ENCODE measurements around the gene GASK1A.
"Not testable (repeated sequence)": the region's sequence is repeated elsewhere in the genome, so short reads cannot be mapped to it uniquely, and the experiment has no call there.

GASK1A gene

DNA sequence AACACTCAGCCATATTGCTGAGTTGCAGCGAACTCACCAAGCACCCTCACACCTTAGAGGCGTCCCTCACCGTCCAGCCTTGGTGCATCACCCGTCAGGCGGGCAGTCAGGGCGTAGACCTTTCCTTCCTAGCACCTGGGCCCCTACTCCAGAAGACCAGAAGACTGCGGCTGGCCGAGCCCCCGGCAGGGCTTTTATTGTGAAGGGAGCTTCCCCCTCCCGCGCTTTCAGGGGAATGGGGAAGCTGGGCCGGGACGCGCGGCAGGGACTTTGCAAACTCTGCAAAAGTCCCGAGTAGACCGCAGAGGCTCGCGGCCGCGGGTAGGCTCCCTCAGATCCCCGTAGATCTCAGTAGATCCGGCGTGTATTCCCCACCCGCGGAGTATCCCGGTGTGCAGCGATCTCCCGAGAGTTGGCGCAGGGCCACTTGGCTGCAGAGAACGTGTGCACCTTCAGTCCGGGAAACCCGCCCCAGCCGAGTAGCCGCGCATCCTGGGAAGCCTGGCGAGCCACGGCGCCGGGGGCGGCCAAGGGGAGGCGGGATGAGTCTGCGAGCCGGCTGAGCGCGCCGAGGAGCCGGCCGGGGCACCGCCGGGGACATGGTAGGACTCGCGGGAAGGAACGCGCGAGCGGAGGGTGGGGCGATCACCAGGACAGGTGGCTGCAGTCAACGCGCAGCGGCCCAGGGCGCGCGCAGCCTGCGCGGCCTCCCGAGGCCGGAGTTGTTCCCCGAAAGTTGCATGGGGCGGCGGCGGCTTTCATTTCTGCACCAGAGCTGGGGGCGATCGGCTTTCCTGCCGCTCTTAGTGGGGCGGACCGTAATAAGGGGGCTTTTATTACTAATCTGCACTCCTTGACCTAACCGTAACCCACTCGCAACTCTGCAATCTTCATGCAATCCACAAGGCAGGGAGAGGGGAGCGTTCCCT lies at the start of gene GASK1A:
Gene GASK1A, plus strand, starts transcription at position 268 of the 929 bp plus-strand sequence. Its CDS starts 332 bp downstream, at position 600.
- DNase-seq: no peak

DNA sequence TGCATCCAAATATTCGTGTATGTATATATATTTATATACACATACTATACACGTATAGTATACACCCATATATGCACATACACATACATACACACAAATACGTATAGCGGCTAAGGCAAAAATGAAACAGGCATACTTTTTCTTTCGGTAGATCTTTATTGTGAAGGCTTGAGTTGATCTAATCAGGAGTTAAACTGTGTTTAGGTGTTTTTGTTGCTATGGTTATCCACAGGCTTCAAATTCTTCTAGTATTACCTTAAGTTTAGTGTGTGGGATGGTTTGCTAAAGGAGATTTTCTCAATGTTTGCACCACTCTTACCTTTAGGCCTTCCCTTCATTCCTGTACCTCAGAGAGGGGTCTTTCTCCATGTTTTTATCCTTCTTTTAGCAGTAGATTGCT lies 45.0 kb upstream of the GASK1A start:
- DNase-seq: no peak

- no peak for DNase-seq
Observed at GRCh38 chr3:42934910-42935309, 44.2 kb upstream of the GASK1A start.

DNA sequence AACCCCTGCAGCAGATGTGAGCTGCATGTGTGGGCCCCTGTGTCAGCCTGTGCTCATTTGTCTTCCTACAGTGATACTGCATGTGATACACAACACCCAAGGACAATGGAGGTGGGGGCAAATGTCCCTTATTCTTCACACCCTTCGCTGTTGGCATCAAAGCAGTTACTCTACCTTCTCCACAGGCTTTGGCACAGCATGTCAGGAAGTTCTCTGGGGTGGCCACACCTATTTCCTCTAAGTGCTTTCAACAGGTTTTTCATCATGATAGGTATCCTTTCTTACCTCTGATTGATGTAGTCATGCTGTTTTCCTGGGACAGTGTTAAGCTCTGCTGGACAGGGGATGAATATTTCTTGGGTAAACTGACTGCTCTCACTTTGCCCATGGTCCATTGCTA lies 43.6 kb upstream of the GASK1A start:
- no peak for DNase-seq

DNA sequence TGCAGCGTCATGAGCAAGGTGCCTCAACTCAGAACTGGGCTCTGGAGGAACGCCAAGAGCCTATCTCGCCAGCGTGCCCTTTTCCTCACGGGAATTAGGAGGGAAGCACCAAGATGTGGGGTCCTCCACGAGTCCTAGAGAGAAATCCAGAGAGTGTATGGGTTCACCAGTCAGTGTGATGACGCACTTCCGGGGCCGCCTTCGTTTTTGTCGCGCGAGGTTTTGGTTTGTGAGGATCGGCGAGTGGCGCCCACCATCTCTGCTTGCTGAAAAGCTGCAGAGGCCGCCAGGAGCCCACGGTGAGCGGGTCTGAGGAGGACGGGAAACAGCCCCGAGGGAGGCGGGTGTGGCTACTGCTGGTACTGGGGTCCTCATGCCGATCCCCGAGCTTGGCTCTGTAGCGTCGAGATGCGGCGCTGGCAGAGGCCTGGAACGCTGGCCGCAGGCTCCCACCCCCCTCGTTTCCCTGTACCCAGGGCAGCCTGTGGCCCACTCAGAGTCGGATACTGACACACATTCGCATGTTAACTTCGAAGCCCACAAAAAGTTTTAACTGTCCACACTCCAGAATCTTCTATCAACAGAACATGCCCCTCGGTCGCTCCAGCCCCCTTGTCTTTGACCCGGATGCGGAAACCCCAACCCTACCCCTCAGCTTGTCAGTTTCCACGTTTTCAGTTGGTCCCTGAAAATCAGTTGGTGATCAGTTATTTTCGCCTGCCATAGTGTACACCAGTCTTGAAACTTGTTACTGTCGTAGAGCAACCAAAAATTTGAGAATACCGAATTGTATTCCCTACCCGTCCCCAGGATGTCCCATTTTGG lies 42.7 kb upstream of the GASK1A start:
- no peak for DNase-seq

- DNase-seq: no peak
Observed at GRCh38 chr3:42937334-42937733, 41.8 kb upstream of the GASK1A start.

DNA sequence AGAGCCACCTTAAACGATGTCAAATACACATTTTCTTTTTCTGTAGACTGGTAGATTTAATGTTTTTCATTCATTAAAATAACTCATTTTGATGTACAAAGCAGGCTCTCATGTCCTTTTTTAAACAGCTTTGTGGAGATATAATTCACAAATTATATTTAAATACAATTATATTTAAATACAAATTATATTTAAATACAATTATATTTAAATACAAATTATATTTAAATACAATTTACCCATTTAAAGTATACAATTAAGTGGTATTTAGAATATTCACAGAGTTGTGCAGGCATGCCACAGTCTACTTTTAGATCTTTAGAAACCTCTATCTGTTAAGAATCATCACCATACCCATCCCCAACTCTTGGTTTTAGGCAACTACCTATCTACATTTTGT lies 36.4 kb upstream of the GASK1A start:
- no peak for DNase-seq

DNA sequence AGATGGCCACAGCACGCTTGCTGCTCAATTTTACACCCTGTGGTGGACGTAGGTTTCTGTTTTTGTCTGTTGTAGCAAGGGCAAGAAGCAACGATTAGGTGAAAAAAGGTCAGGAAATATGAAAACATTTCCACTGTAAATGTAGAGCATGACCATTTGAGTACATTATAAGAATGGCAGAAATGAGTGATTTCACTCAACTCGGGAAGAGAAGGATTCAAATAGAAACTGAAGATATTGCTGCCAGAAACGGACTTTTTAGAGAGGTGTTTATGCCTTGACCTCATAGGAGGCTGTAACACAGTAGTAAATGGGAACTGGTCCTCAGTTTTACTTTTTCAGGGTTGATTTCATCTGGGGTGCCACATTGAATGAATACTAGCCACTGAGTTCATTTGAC lies 33.1 kb upstream of the GASK1A start:
- DNase-seq: no peak

DNA sequence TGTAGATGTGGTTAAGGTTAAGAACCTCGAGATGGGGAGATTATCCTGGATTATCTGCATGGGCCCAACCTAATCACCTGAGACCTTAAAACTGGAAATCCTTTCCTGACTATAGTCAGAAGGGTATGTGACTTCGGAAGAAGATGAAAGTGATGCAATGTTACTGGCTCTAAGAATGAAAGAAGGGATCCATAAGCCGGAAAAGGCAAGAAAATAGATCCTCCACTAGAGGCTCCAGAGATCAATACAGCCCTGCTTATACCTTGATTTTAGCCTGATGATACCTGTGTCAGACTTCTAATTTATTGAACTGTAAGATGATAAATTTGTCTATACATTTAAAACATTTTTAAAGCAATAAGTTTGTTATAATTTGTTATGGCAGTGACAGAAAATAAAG lies 21.5 kb upstream of the GASK1A start:
- no peak for DNase-seq

GRCh38 chr3:42960282-42960681 lies 18.8 kb upstream of the GASK1A start:
- no peak for DNase-seq

- no peak for DNase-seq
Observed at GRCh38 chr3:42960786-42961185, 18.3 kb upstream of the GASK1A start.

GRCh38 chr3:42961633-42962032 lies 17.5 kb upstream of the GASK1A start:
- DNase-seq: peak; percentile 48

DNA sequence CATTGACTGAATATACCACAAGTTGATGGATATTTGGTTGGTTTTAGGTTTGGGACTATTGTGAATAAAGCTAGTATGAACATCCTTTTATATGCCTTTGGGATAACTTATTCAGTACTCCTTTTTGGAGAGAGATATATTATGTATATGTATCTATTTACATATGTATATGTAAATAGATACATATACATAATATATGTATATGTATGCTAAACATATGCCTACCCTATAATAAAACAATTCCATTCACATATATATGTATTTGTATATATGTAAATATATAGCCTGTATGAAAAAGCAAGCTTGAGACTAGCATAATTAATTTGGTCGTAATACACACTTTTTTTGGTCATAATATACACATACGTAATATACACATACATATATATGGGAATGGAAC lies 15.8 kb upstream of the GASK1A start:
- no peak for DNase-seq

- no peak for DNase-seq
Observed at GRCh38 chr3:42964266-42964665, 14.8 kb upstream of the GASK1A start.

DNA sequence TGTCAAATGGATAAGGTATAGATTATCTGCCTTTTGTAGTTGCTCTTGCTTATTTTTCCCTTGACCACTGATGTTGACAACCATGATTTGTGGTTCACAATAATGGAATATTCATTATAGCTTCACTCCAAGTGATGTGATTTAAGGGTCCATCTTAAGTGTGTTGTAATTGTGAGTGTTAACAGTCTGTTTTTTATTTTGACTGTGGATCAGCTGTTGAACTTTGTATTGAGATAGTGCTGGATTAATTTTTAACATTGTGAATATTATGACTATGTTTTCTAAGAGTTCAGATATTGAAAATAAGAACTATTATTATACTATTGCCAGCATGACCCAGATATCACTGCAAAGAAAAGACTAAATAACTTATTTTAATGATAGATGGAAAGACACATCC lies 8.6 kb upstream of the GASK1A start:
- no peak for DNase-seq

- no peak for DNase-seq
Observed at GRCh38 chr3:42970976-42971772, 7.9 kb upstream of the GASK1A start.

DNA sequence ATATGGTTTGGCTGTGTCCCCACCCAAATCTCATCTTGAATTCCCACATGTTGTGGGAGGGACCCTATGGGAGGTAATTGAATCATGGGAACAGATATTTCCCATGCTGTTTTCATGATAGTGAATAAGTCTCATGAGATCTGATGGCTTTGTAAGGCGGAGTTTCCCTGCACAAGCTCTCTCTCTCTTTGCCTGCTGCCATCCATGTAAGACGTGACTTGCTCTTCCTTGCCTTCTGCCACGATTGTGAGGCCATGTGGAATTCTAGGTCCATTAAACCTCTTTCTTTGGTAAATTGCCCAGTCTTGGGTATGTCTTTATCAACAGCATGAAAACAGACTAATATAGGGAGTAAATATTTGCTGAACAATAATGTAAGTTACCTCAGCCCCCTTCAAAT lies 4.2 kb upstream of the GASK1A start:
- DNase-seq: not testable (repeated sequence)

DNA sequence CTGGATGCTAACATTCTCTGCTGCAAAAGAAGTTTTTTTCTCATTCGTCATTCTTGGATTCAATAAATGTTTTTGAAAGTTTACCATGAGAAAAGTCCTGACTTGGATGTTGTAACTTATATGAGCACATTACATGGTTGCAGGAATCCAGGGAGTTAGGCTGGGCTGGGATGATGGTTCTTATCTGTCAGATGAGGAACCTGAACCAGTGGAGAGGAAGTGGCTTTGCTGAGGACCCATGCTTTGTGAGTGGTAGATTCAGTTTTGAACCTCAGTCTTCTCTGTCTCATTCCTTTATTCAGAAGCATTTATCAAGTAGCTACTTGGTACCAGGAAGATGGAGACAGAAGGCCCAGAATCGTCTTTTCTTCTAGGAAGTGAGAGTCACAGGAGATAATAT lies 3.7 kb upstream of the GASK1A start:
- DNase-seq: no peak

DNA sequence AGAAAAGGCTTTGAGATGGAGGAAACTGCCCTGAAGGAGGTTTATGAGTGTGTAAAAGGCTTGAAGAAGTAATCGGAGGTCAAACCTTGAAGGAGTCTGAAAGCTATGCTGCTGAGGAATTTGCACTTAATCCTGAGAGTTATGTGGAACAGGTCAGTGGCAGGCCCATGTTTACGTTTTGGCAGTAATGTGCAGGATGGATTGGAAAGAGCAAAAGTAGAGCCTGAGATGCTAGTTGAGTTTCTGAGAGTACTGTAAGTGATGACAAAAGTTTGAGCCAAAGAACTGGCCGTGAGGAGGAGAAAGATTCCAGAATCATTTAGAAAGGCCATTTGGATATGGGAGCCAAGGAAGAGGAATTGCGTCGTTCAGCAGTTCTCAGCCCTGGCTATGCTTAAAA lies 3.2 kb upstream of the GASK1A start:
- no peak for DNase-seq

DNA sequence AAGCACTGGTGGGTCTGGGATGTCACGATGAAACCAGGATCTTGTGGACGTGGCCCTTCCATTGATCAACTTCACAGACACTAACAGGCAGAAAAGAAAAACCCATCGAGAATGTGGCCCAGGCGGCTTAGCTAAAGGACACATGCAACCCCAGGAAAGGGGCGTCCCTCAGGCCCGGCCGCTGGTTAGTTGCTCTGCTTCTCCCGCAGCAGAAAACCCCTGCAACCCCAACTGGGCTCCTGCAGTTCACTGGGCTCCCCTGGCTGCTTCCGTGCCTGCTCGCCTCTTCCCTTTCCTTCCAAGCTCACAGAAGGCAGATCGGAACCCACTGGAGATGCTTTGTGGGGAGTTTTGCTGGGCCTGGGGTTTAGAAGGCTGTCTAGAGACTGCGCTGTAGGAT lies 1.1 kb downstream of the GASK1A start:
- DNase-seq: no peak

DNA sequence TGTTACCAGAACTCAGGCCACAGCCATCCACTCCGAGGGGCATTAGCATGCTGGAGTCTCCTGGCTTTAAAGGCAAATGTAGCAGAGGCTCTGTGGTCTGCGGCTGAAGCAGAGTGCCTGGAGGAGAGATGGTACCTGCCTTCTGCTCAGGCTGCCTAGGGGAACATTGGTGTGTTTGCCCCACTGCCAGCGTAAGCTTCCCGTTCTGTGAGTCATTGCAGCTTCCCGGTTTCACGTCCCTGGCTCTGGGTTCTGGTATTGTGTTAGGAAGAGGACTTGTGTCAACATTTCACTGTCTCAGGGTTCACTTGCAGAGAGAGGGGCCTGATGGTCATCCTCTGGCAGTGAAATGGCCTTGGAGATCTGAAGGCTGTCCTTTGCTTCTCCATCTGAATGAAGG lies 1.8 kb downstream of the GASK1A start:
- no peak for DNase-seq

DNA sequence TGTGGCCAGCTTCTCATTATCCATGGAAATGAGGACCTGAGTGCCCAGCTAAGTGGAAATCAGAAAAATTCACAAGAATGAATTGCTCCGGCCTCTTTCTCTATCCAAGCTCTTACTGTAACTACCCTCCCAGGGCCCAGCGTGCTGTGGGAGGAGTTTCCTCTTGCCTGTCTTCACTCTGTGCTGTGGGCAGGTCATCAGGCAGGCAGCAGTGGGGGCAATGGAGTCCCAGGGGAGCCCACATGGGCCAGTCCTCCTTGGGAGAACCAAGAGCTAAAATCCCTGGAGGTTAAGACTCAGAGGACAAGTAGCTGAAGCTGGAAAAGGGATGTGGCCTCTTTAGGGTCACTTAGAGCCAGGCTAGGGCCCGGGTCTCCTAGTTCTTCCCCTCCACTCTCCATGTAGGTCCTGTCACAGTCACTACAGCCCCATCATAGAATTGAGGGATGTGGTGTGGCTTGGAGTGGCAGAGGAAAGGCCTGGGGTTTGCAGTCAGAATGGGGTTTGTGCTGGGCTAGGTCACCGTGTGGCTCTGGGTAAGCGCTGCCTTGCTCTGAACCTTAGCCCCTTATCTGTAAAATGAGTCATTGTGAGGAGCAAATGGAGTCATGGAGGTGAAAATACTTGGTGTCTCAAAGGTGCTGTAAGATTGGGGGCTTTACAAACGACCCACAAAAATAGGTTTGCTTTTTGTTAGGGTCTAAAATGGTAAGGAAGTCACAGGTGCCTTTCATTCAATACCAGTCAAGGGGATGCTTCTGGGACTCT lies 3.7 kb downstream of the GASK1A start:
- DNase-seq: no peak

Measured in kidney glomerular epithelial cell (primary cell).